DMS 273 (cell line): ENCODE results near the gene SMIM13.

Experiments used
- DNase-seq: peaks from one replicate; lab custom pipeline; 2025; ENCODE audit not compliant: unreplicated experiment; lab: John Stamatoyannopoulos, UW

SMIM13 gene

DNA sequence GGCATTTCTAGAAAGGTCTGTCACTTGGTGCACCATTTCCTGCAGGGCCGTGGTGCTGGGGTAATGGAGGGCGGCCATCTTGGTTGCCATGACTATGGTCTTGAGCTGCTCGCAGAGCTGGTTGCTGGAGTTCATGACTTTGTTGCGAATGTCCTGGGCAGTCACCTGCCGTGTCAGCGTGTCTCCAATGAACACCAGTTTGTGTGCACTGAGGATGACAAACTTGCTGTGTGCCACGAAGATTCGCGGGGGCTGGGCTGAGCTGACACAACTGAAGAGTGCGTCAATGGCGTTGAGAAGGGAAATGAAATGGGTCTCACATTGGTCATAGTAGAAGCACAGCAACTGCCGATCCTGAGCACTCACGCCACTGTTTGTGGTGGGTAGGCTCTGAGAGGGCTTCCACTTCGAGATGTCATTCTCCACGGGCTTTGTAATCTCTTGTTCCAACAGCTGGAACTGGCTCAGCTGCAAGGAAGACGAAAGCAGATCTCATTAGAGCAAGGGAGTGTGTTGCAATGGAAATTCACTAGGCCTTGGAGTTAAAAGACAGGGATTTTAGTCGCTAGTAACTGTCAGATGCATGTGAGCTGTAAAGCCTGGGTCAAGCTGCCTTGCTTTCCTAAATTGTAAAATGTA is 91.7 kb downstream of the SMIM13 start:
- DNase-seq, result no peak

DNA sequence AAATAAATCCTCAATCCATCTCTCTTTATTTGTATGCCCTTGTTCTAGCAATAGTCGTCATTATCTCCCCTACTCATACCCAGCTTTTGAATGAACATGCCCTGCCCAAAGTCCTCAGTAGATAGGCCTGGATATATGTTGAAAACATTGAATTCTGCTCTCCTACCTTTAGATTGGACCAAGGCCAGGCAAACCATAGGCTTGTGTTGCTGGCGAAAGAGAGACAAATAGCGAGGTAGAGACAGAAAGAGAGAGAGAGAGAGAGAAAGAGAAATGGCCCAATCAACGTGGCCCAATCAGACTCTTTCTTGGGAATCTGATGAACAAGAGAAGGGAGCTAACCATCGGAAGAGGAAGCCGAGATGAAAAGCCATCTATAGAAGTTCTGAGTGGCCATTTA is 93.7 kb downstream of the SMIM13 start:
- DNase-seq, result no peak
